RWPE2 (cell line): ENCODE measurements around the gene BSG.
"Not testable (repeated sequence)": the region's sequence is repeated elsewhere in the genome, so short reads cannot be mapped to it uniquely, and the experiment has no call there.

ENCODE experiments used
- ATAC-seq: fragments of 200-7000 bp; cut with Tn5 transposase; 3 replicates; pipeline ENCODE4 v1.9.1; 2021; ENCODE audit warnings: low read depth
- DNase-seq: peaks from one replicate; pipeline ENCODE4 v3.0.0-alpha.2; 2020; ENCODE audit warnings: low spot score
- H3K27ac ChIP-seq: fragments of 450-650 bp; 2 replicates; pipeline ENCODE4 v1.5.1; 2017; ENCODE audit warnings: mild to moderate bottlenecking; ENCODE audit not compliant: poor library complexity, severe bottlenecking
- H3K27me3 ChIP-seq: fragments of 250-450 bp; sonication (Bioruptor Pico); 2 replicates; pipeline ENCODE4 v1.5.1; 2021; ENCODE audit warnings: mild to moderate bottlenecking, moderate library complexity; ENCODE audit not compliant: insufficient read depth, poor library complexity, severe bottlenecking
- H3K36me3 ChIP-seq: fragments of 250-450 bp; sonication (Bioruptor Pico); 2 replicates; pipeline ENCODE4 v1.5.1; 2020; ENCODE audit warnings: low read depth, mild to moderate bottlenecking, moderate library complexity
- H3K4me1 ChIP-seq: fragments of 250-450 bp; sonication (Bioruptor Pico); 2 replicates; pipeline ENCODE4 v1.5.1; 2021; ENCODE audit warnings: mild to moderate bottlenecking, moderate library complexity; ENCODE audit not compliant: insufficient read depth, poor library complexity, severe bottlenecking
- H3K4me3 ChIP-seq: fragments of 250-450 bp; sonication (Bioruptor Pico); 2 replicates; pipeline ENCODE4 v1.5.1; 2021; ENCODE audit warnings: mild to moderate bottlenecking, moderate library complexity; ENCODE audit not compliant: severe bottlenecking
- H3K9me3 ChIP-seq: fragments of 250-450 bp; sonication (Bioruptor Pico); 2 replicates; pipeline ENCODE4 v1.5.1; 2021; ENCODE audit warnings: mild to moderate bottlenecking, moderate library complexity; ENCODE audit not compliant: severe bottlenecking
- CTCF ChIP-seq: fragments of 450-650 bp; IDR thresholded peaks from one replicate; pipeline ENCODE4 v1.5.1; 2017; ENCODE audit warnings: mild to moderate bottlenecking, moderate library complexity; ENCODE audit not compliant: poor library complexity, severe bottlenecking

The BSG gene

DNA sequence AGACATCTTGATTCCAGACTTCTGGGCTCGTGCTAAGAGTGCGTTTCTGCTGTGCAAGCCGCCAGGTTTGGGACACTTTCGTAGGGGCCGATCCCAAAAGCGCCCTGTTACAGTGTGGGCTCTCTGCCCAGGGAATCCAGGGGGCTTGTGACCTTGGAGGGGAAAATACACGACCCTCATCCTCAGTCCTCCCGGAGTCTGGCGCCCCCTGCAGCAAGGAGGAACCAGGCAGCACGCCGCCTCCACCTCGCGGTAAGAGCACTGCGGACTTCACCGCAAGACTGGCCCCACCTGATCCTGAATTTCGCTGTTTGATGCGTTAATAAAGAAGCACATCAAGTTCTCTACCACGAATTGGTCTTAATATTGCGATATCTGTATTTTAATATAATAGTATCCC, 55.8 kb downstream of the BSG start:
- H3K4me3 ChIP-seq, result no peak overlapping the region
- ATAC-seq, result no peak
- TF ChIP-seq CTCF, result peak; percentile 12

GRCh38 chr19:629515-629914, 57.1 kb downstream of the BSG start:
- H3K9me3 ChIP-seq, DNase-seq: not testable (repeated sequence)
- peaks cover 38% of the 10 kb centered on the region for H3K36me3 ChIP-seq

More for the DNA sequence above, 55.8 kb downstream of the BSG start:
- H3K4me1 ChIP-seq, result peaks cover 2% of the 10 kb centered on the region
- no peaks in the 10 kb centered on the region for H3K27me3 ChIP-seq
- H3K27ac ChIP-seq, result no peak overlapping the region
- H3K9me3 ChIP-seq, result no peaks in the 10 kb centered on the region
- peaks cover 40% of the 10 kb centered on the region for H3K36me3 ChIP-seq
- no peak for DNase-seq

GRCh38 chr19:629961-630714, 57.7 kb downstream of the BSG start:
- Histone ChIP-seq H3K9me3 (no peaks in the 10 kb centered on the region), H3K27me3 (no peaks in the 10 kb centered on the region), H3K4me1 (peaks cover 2% of the 10 kb centered on the region), H3K36me3 (peaks cover 36% of the 10 kb centered on the region), H3K4me3 (no peak overlapping the region), H3K27ac (no peak overlapping the region)
- no peak for TF ChIP-seq CTCF
- no peak for DNase-seq
- no peak for ATAC-seq

More at GRCh38 chr19:629515-629914, 57.1 kb downstream of the BSG start:
- not testable (repeated sequence) for H3K4me3 ChIP-seq, ATAC-seq, H3K27ac ChIP-seq, H3K27me3 ChIP-seq, H3K4me1 ChIP-seq

GRCh38 chr19:632579-633067, 60.2 kb downstream of the BSG start:
- TF ChIP-seq CTCF, result no peak
- ATAC-seq, result peak; percentile 64

More at GRCh38 chr19:632579-633067, 60.2 kb downstream of the BSG start:
- Histone ChIP-seq H3K27ac (peak overlapping the region; percentile 46), H3K9me3 (no peaks in the 10 kb centered on the region), H3K36me3 (peaks cover 27% of the 10 kb centered on the region), H3K4me3 (peak overlapping the region; percentile 68), H3K4me1 (peaks cover 2% of the 10 kb centered on the region), H3K27me3 (no peaks in the 10 kb centered on the region)
- no peak for DNase-seq
